HepG2 (cell line): ENCODE measurements around the gene MTHFS. TPM values are rescaled to one million over a fixed set of nuclear protein-coding genes. Genes with fewer than 3 reads are reported as not detected.
A peak's percentile ranks its signal among the peaks of the same experiment; 100 is the strongest.

Experiments
- ATAC-seq: fragments of 200-7000 bp; cut with Tn5 transposase; 3 replicates; pipeline ENCODE4 v1.9.1; 2020; ENCODE audit warnings: mild to moderate bottlenecking, moderate library complexity
- BruUV-seq: library from RNA; stranded (reverse); fragments of 400-500 nt; replicated peaks from 2 replicates; lab custom pipeline; 2021; lab: Mats Ljungman, UMichigan
- CTCF ChIA-PET: fragments of 300-600 bp; formaldehyde crosslinking; extraction: SDS; loops from one replicate; lab custom pipeline; 2021; ENCODE audit warnings: low total read pairs, inconsistent platforms, low intra/inter-chr PET ratio; lab: Yijun Ruan, JAX
- POLR2A ChIA-PET: fragments of 350-600 bp; sonication (Branson Sonifier 250); formaldehyde crosslinking; loops from one replicate; lab custom pipeline; 2020; ENCODE audit warnings: antibody characterized with exemption, inconsistent platforms; lab: Yijun Ruan, JAX
- DNase-seq: peaks from one replicate; pipeline ENCODE4 v3.0.0-alpha.2; 2015; ENCODE audit warnings: low spot score
- FAIRE-seq: peaks from 3 replicates; lab custom pipeline; 2011; peaks lifted over from hg19 to GRCh38; lab: Jason Lieb, UNC
- H2AFZ ChIP-seq: one replicate; pipeline ENCODE4 v1.6.1; 2011; ENCODE audit warnings: low read length, inconsistent platforms
- H3K27ac ChIP-seq: fragments of 300-600 bp; 3 replicates; pipeline ENCODE4 v1.8.0; 2011; ENCODE audit warnings: mixed run types, mild to moderate bottlenecking, mixed read lengths, low read length, inconsistent platforms; ENCODE audit not compliant: insufficient read depth; ENCODE audit errors: extremely low read length
- H3K27me3 ChIP-seq, 2 experiments: fragments of 200-600 bp in 1 of 2; 2 replicates in 1 of 2; 3 replicates in 1 of 2; pipeline versions ENCODE4 v1.6.0 to v1.8.0; 2011; ENCODE audit warnings: low read length in 2 of 2, mild to moderate bottlenecking in 2 of 2, moderate library complexity in 2 of 2, inconsistent platforms in 1 of 2; ENCODE audit not compliant: insufficient read depth in 2 of 2, control insufficient read depth in 1 of 2
- H3K36me3 ChIP-seq, 2 experiments: fragments of 200-600 bp in 1 of 2; replicated peaks in 1 of 2; 2 replicates in 1 of 2; 3 replicates in 1 of 2; pipeline versions ENCODE4 v1.5.1 to v1.8.0; 2011; ENCODE audit warnings: low read length in 2 of 2, inconsistent platforms in 1 of 2; ENCODE audit not compliant: insufficient read depth in 2 of 2, control insufficient read depth in 1 of 2
- H3K4me1 ChIP-seq: 2 replicates; pipeline ENCODE4 v1.5.1; 2012; ENCODE audit warnings: low read length, inconsistent platforms; ENCODE audit not compliant: insufficient read depth
- H3K4me2 ChIP-seq: 2 replicates; pipeline ENCODE4 v1.6.0; 2011; ENCODE audit warnings: low read depth, low read length, inconsistent platforms
- H3K4me3 ChIP-seq, 3 experiments: fragments of 200-600 bp in 1 of 3; sonication (generic), shearing (Covaris generic) in 1 of 3; replicated peaks in 1 of 3; 2 replicates each; pipeline ENCODE4 v1.5.1; 2011 to 2016; ENCODE audit warnings: low read length in 3 of 3, inconsistent platforms in 2 of 3, low read depth in 2 of 3, mild to moderate bottlenecking in 2 of 3, control low read depth in 1 of 3, mixed read lengths in 1 of 3; ENCODE audit not compliant: insufficient read depth in 1 of 3
- H3K79me2 ChIP-seq: one replicate; pipeline ENCODE4 v1.6.1; 2011; ENCODE audit warnings: low read length, inconsistent platforms; ENCODE audit not compliant: insufficient read depth
- H3K9ac ChIP-seq: 2 replicates; pipeline ENCODE4 v1.6.0; 2011; ENCODE audit warnings: mild to moderate bottlenecking, low read depth, low read length, inconsistent platforms; ENCODE audit not compliant: insufficient read depth
- H3K9me3 ChIP-seq: 2 replicates; pipeline ENCODE4 v1.5.1; 2012; ENCODE audit warnings: mild to moderate bottlenecking, low read length
- H4K20me1 ChIP-seq: 2 replicates; pipeline ENCODE4 v1.6.0; 2011; ENCODE audit warnings: inconsistent platforms, mild to moderate bottlenecking, low read length, moderate library complexity; ENCODE audit not compliant: insufficient read depth
- FOXA1 ChIP-seq, 2 experiments: fragments of 450-650 bp in 1 of 2; sonication (generic) in 1 of 2; formaldehyde crosslinking in 1 of 2; IDR thresholded peaks; 2 replicates each; pipeline versions ENCODE4 v1.4.0 to v1.6.1; 2016 to 2020; ENCODE audit warnings: missing genetic modification reagents in 1 of 2
- FOXA3 ChIP-seq: IDR thresholded peaks from 2 replicates; pipeline ENCODE4 v1.6.1; 2016; ENCODE audit warnings: missing genetic modification reagents, missing compliant biosample characterization
- FOXP1 ChIP-seq, 2 experiments: fragments of 450-650 bp in 1 of 2; IDR thresholded peaks; 2 replicates each; pipeline ENCODE4 v1.6.1; 2017 to 2018; ENCODE audit warnings: antibody characterized with exemption in 1 of 2
- FOXP4 ChIP-seq: sonication (generic); formaldehyde crosslinking; IDR thresholded peaks from 2 replicates; pipeline ENCODE4 v1.4.0; 2020; ENCODE audit warnings: missing genetic modification reagents
- GATAD2A ChIP-seq: IDR thresholded peaks from 2 replicates; pipeline ENCODE4 v1.6.1; 2016
- SOX13 ChIP-seq, 3 experiments: fragments of 450-650 bp in 1 of 3; sonication (generic) in 1 of 3; formaldehyde crosslinking in 1 of 3; IDR thresholded peaks in 2 of 3; conservative IDR thresholded peaks in 1 of 3; 2 replicates each; pipeline versions ENCODE4 v1.5.0 to v1.6.1; 2016 to 2020; ENCODE audit warnings: antibody characterized with exemption in 1 of 3, mild to moderate bottlenecking in 1 of 3, missing compliant biosample characterization in 1 of 3, missing genetic modification reagents in 1 of 3, moderate library complexity in 1 of 3
- SOX5 ChIP-seq: IDR thresholded peaks from 2 replicates; pipeline ENCODE4 v1.6.1; 2016; ENCODE audit warnings: borderline replicate concordance
- SOX6 ChIP-seq, 2 experiments: fragments of 450-650 bp in 1 of 2; sonication (generic) in 1 of 2; formaldehyde crosslinking in 1 of 2; IDR thresholded peaks; 2 replicates each; pipeline versions ENCODE4 v1.4.0 to v1.6.1; 2017 to 2020; ENCODE audit warnings: antibody characterized with exemption in 1 of 2, mild to moderate bottlenecking in 1 of 2, missing genetic modification reagents in 1 of 2
- ZNF329 ChIP-seq: sonication (generic); formaldehyde crosslinking; IDR thresholded peaks from 2 replicates; pipeline ENCODE4 v1.9.0; 2021; ENCODE audit warnings: low read depth, mild to moderate bottlenecking, missing genetic modification reagents
- ZNF383 ChIP-seq: sonication (generic); formaldehyde crosslinking; IDR thresholded peaks from 2 replicates; pipeline ENCODE4 v1.4.0; 2020; ENCODE audit warnings: missing genetic modification reagents, mild to moderate bottlenecking, borderline replicate concordance
- ZNF598 ChIP-seq: sonication (generic); formaldehyde crosslinking; IDR thresholded peaks from 2 replicates; pipeline ENCODE4 v1.5.1; 2020; ENCODE audit warnings: mild to moderate bottlenecking, missing genetic modification reagents, borderline replicate concordance
- WGBS: methylation state at CpG from one replicate; pipeline ENCODE4 v1.1.6; 2017; ENCODE audit warnings: low lambda C conversion rate; 5-methylcytosine and 5-hydroxymethylcytosine counted together
- in situ Hi-C: cut with HindIII; loops from 2 replicates; pipeline ENCODE4 v1.10.0; 2017; ENCODE audit warnings: low pct_unique_long_range_greater_than_20kb; ENCODE audit not compliant: extremely low pct_ligation_motif_present
- intact Hi-C: fragments of 100-400 bp; cut with micrococcal nuclease; formaldehyde crosslinking; loops from one replicate; pipeline ENCODE4 v1.10.0; 2022; ENCODE audit not compliant: unreplicated experiment
- polyA plus RNA-seq, 8 experiments: library from polyadenylated mRNA; depleted of rRNA in 3 of 8; stranded (reverse) in 7 of 8; unstranded in 1 of 8; fragments of >200 nt; fragmentation: Illumina TruSeq in 4 of 8; extraction: Trizol in 4 of 8; gene quantifications; 2 replicates each; pipeline versions ENCODE4 v1.2.1 to v1.2.3, GENCODE V29; 2011 to 2016; ENCODE audit warnings: low read depth in 4 of 8, missing spikeins in 1 of 8, mixed read lengths in 1 of 8; ENCODE audit not compliant: insufficient read depth in 1 of 8
- total RNA-seq, 5 experiments: library from RNA; depleted of rRNA; stranded (reverse); fragments of >200 nt; fragmentation: Illumina TruSeq; extraction: Trizol; gene quantifications; 2 replicates each; pipeline ENCODE4 v1.2.3, GENCODE V29; 2016; ENCODE audit warnings: low read depth in 1 of 5
- TF ChIP-seq, protein P1 (sequence below): IDR thresholded peaks from 2 replicates; pipeline ENCODE4 v1.6.1; 2016; ENCODE audit warnings: missing compliant biosample characterization, missing genetic modification reagents, borderline replicate concordance
- TF ChIP-seq, protein P2 (sequence below): sonication (generic); formaldehyde crosslinking; IDR thresholded peaks from 2 replicates; pipeline ENCODE4 v1.8.0; 2022; ENCODE audit warnings: mild to moderate bottlenecking, missing genetic modification reagents
- TF ChIP-seq, protein P3 (sequence below): IDR thresholded peaks from 2 replicates; pipeline ENCODE4 v1.6.1; 2012; ENCODE audit warnings: inconsistent platforms
- TF ChIP-seq, protein P4 (sequence below): IDR thresholded peaks from 2 replicates; pipeline ENCODE4 v1.4.0; 2020; ENCODE audit warnings: mild to moderate bottlenecking, missing genetic modification reagents

MTHFS gene
- total and polyA plus RNA-seq, 2 of the 13 experiments (the other 11 are each of a cell fraction or from before 2014, with no cell fraction given) = 37.0 to 49.7 TPM

- Histone ChIP-seq H3K9ac (no peak overlapping the region), H3K9me3 (no peaks in the 10 kb centered on the region), H3K4me2 (no peak overlapping the region), H2AFZ (no peak overlapping the region), H3K4me3 (no peak overlapping the region), H3K27me3 (no peaks in the 10 kb centered on the region), H3K79me2 (peaks cover 6% of the 10 kb centered on the region), H3K4me1 (peaks cover 82% of the 10 kb centered on the region), H3K27ac (no peak overlapping the region), H4K20me1 (no peaks in the 10 kb centered on the region), H3K36me3 (peaks cover 6 to 36% of the 10 kb centered on the region in 2 experiments)
- 69% methylated on average over 2 of the region's 2 CpGs for WGBS
- no peak for DNase-seq
- ATAC-seq = no peak
- ChIA-PET CTCF (no interaction called here), POLR2A (no interaction called here)
- no peak for FAIRE-seq
- no TSS peak for BruUV-seq
- intact Hi-C loops = loop anchor here (10.0 kb wide), 1 partner anchor 271 kb away; the partner anchor contains the start of gene FAH
- in situ Hi-C loops = loop anchor here (25.0 kb wide), 1 partner anchor 278 kb away; the partner anchor contains the start of gene FAH
- no peak for TF ChIP-seq ZNF383 (CRISPR knock-in tag)
- TF ChIP-seq SOX13 (IDR thresholded peaks at IDR 0.05) = no peak
- peak in 1 of 2 experiments; percentile 57; a peak in 1 of 4 replicates for TF ChIP-seq SOX13 (CRISPR knock-in tag; conservative IDR thresholded peaks at IDR 0.05 in 1 of 2, IDR thresholded peaks at IDR 0.05 in 1 of 2)
- TF ChIP-seq, protein P1, sequence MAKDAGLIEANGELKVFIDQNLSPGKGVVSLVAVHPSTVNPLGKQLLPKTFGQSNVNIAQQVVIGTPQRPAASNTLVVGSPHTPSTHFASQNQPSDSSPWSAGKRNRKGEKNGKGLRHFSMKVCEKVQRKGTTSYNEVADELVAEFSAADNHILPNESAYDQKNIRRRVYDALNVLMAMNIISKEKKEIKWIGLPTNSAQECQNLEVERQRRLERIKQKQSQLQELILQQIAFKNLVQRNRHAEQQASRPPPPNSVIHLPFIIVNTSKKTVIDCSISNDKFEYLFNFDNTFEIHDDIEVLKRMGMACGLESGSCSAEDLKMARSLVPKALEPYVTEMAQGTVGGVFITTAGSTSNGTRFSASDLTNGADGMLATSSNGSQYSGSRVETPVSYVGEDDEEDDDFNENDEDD (CRISPR knock-in tag) = no peak
- TF ChIP-seq, protein P2, sequence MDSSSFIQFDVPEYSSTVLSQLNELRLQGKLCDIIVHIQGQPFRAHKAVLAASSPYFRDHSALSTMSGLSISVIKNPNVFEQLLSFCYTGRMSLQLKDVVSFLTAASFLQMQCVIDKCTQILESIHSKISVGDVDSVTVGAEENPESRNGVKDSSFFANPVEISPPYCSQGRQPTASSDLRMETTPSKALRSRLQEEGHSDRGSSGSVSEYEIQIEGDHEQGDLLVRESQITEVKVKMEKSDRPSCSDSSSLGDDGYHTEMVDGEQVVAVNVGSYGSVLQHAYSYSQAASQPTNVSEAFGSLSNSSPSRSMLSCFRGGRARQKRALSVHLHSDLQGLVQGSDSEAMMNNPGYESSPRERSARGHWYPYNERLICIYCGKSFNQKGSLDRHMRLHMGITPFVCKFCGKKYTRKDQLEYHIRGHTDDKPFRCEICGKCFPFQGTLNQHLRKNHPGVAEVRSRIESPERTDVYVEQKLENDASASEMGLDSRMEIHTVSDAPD (CRISPR knock-in tag) = no peak
- TF ChIP-seq ZNF329 (CRISPR knock-in tag) = no peak
- TF ChIP-seq FOXA3 = peak; percentile 82
- no peak for TF ChIP-seq FOXP1 (IDR thresholded peaks at IDR 0.05)
- TF ChIP-seq FOXP1 (CRISPR knock-in tag; IDR thresholded peaks at IDR 0.05) = peak; percentile 71
- TF ChIP-seq GATAD2A (CRISPR knock-in tag) = peak; percentile 44; the same call in 1 of the 2 replicates
- TF ChIP-seq FOXP4 (CRISPR knock-in tag) = peak; percentile 75
- TF ChIP-seq FOXA1 (IDR thresholded peaks at IDR 0.05) = no peak
- TF ChIP-seq FOXA1 (CRISPR knock-in tag; IDR thresholded peaks at IDR 0.05) = 0 out of 2 replicates have a peak, but pooled peaks have one; percentile 12
- no peak for TF ChIP-seq SOX6 (IDR thresholded peaks at IDR 0.05)
- TF ChIP-seq SOX6 (CRISPR knock-in tag; IDR thresholded peaks at IDR 0.05) = peak; percentile 32; the same call in 1 of the 2 replicates
- TF ChIP-seq SOX5 (CRISPR knock-in tag) = peak; percentile 37; the same call in 1 of the 2 replicates
- TF ChIP-seq, protein P3, sequence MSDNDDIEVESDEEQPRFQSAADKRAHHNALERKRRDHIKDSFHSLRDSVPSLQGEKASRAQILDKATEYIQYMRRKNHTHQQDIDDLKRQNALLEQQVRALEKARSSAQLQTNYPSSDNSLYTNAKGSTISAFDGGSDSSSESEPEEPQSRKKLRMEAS = no peak
- TF ChIP-seq ZNF598 (CRISPR knock-in tag) = no peak
- TF ChIP-seq, protein P4, sequence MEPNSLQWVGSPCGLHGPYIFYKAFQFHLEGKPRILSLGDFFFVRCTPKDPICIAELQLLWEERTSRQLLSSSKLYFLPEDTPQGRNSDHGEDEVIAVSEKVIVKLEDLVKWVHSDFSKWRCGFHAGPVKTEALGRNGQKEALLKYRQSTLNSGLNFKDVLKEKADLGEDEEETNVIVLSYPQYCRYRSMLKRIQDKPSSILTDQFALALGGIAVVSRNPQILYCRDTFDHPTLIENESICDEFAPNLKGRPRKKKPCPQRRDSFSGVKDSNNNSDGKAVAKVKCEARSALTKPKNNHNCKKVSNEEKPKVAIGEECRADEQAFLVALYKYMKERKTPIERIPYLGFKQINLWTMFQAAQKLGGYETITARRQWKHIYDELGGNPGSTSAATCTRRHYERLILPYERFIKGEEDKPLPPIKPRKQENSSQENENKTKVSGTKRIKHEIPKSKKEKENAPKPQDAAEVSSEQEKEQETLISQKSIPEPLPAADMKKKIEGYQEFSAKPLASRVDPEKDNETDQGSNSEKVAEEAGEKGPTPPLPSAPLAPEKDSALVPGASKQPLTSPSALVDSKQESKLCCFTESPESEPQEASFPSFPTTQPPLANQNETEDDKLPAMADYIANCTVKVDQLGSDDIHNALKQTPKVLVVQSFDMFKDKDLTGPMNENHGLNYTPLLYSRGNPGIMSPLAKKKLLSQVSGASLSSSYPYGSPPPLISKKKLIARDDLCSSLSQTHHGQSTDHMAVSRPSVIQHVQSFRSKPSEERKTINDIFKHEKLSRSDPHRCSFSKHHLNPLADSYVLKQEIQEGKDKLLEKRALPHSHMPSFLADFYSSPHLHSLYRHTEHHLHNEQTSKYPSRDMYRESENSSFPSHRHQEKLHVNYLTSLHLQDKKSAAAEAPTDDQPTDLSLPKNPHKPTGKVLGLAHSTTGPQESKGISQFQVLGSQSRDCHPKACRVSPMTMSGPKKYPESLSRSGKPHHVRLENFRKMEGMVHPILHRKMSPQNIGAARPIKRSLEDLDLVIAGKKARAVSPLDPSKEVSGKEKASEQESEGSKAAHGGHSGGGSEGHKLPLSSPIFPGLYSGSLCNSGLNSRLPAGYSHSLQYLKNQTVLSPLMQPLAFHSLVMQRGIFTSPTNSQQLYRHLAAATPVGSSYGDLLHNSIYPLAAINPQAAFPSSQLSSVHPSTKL (CRISPR knock-in tag) = peak; percentile 53
Observed at GRCh38 chr15:79884204-79884596, 12.6 kb downstream of the MTHFS start.
